H1 (cell line): ENCODE results near the gene ATP7B. TPM values are rescaled to one million over a fixed set of nuclear protein-coding genes. Genes with fewer than 3 reads are reported as not detected.

ENCODE experiments used
- CHD7 ChIP-seq: fragments of 300-600 bp; sonication (generic); IDR thresholded peaks from 2 replicates; pipeline ENCODE4 v1.7.1; 2012; ENCODE audit warnings: low read length, moderate library complexity, mild to moderate bottlenecking, inconsistent platforms; ENCODE audit not compliant: insufficient replicate concordance
- polyA plus RNA-seq, 7 experiments: library from polyadenylated mRNA; depleted of rRNA in 3 of 7; stranded (reverse) in 5 of 7; unstranded in 2 of 7; fragments of >200 nt in 5 of 7; fragments of 200-250 nt in 2 of 7; gene quantifications; 1 replicate in 5 of 7; 2 replicates in 1 of 7; 4 replicates in 1 of 7; pipeline versions ENCODE4 v1.2.1 to v1.2.3, GENCODE V29; 2011 to 2013; ENCODE audit warnings: missing spikeins in 2 of 7, mixed read lengths in 2 of 7
- total RNA-seq: library from RNA; stranded (reverse); fragmentation: NEBNext Ultra II Directional; extraction: Animal tissue kit (Norgen Biotek cat#: 25700); gene quantifications from 2 replicates; pipeline ENCODE4 v1.2.1, GENCODE V29; 2021

ATP7B gene
- total and polyA plus RNA-seq, 2 of the 8 experiments (the other 6 are each of a cell fraction or from before 2014, with no cell fraction given): 4.1 to 9.2 TPM

- no peak for TF ChIP-seq CHD7
Measured at GRCh38 chr13:51999510-51999911, 11.7 kb downstream of the ATP7B start (continued).
